DMS114 treated with DMSO at 0.1 percent for 48 hours (cell line): ENCODE data around the gene PSMD13.

Experiments used
- DNase-seq: peaks from one replicate; lab custom pipeline; 2025; ENCODE audit not compliant: unreplicated experiment; lab: John Stamatoyannopoulos, UW

Gene PSMD13

GRCh38 chr11:297586-298405 is 61.0 kb downstream of the PSMD13 start:
- no peak for DNase-seq

GRCh38 chr11:298406-299065 is 61.8 kb downstream of the PSMD13 start:
- no peak for DNase-seq

GRCh38 chr11:299081-299891 is 62.5 kb downstream of the PSMD13 start, which contains the start of gene IFITM5:
TSS of gene IFITM5 (minus strand) at chr11:299526. CDS start at chr11:299490, 36 bp downstream.
- no peak for DNase-seq

- DNase-seq = no peak
Observed at GRCh38 chr11:299951-300735, 63.4 kb downstream of the PSMD13 start.
